Endothelial cell of umbilical vein (primary cell): ENCODE data around the gene LRRK1. TPM values are rescaled to one million over a fixed set of nuclear protein-coding genes. Genes with fewer than 3 reads are reported as not detected.

Experiments used
- BruUV-seq: library from RNA; stranded (reverse); fragments of 400-500 nt; replicated peaks from 2 replicates; lab custom pipeline; 2021; lab: Mats Ljungman, UMichigan
- CTCF ChIA-PET: fragments of 300-600, 350-600 bp; sonication (Branson Sonifier 250); formaldehyde crosslinking; loops from one replicate; lab custom pipeline; 2021; ENCODE audit warnings: antibody characterized with exemption, inconsistent platforms; lab: Charles Lee
- POLR2A ChIA-PET: fragments of 300-600, 350-600 bp; sonication (Branson Sonifier 250); formaldehyde crosslinking; loops from one replicate; lab custom pipeline; 2021; ENCODE audit warnings: antibody characterized with exemption, inconsistent platforms; lab: Charles Lee
- DNase-seq: peaks from one replicate; pipeline ENCODE4 v3.0.0-alpha.2; 2011; ENCODE audit warnings: low read depth, low spot score
- FAIRE-seq: peaks from 2 replicates; lab custom pipeline; 2011; peaks lifted over from hg19 to GRCh38; lab: Jason Lieb, UNC
- H2AFZ ChIP-seq: 2 replicates; pipeline ENCODE4 v1.6.0; 2012; ENCODE audit warnings: low read depth, low read length, control low read depth, inconsistent platforms
- H3K27ac ChIP-seq: 2 replicates; pipeline ENCODE4 v1.5.1; 2011; ENCODE audit warnings: low read depth, mild to moderate bottlenecking, control low read depth, low read length, moderate library complexity; ENCODE audit not compliant: insufficient read depth
- H3K27me3 ChIP-seq, 2 experiments: 2 replicates each; pipeline versions ENCODE4 v1.6.0 to v1.6.1; 2011; ENCODE audit warnings: low read length in 2 of 2, mixed read lengths in 1 of 2; ENCODE audit not compliant: control insufficient read depth in 2 of 2, insufficient read depth in 2 of 2
- H3K36me3 ChIP-seq, 2 experiments: 2 replicates in 1 of 2; 3 replicates in 1 of 2; pipeline ENCODE4 v1.5.1; 2011; ENCODE audit warnings: low read length in 2 of 2, mild to moderate bottlenecking in 1 of 2, moderate library complexity in 1 of 2; ENCODE audit not compliant: control insufficient read depth in 2 of 2, insufficient read depth in 2 of 2; ENCODE audit errors: extremely low read depth in 1 of 2
- H3K4me1 ChIP-seq: 3 replicates; pipeline ENCODE4 v1.5.1; 2011; ENCODE audit warnings: mild to moderate bottlenecking, low read length; ENCODE audit not compliant: control insufficient read depth, insufficient read depth; ENCODE audit errors: extremely low read depth
- H3K4me2 ChIP-seq: 2 replicates; pipeline ENCODE4 v1.6.1; 2011; ENCODE audit warnings: low read length, control low read depth, mixed read lengths; ENCODE audit not compliant: insufficient read depth
- H3K4me3 ChIP-seq, 3 experiments: fragments of 200-600 bp in 1 of 3; sonication (generic), shearing (Covaris generic) in 1 of 3; replicated peaks in 1 of 3; 2 replicates each; pipeline ENCODE4 v1.5.1; 2011 to 2016; ENCODE audit warnings: control low read depth in 3 of 3, low read length in 3 of 3, mild to moderate bottlenecking in 2 of 3, inconsistent platforms in 1 of 3, low read depth in 1 of 3, moderate library complexity in 1 of 3; ENCODE audit not compliant: insufficient read depth in 1 of 3
- H3K79me2 ChIP-seq: 2 replicates; pipeline ENCODE4 v1.6.0; 2012; ENCODE audit warnings: low read length, inconsistent platforms; ENCODE audit not compliant: control insufficient read depth, insufficient read depth
- H3K9ac ChIP-seq: replicated peaks from 2 replicates; pipeline ENCODE3; 2011; ENCODE audit warnings: low read length, control low read depth; ENCODE audit not compliant: insufficient read depth; ENCODE audit errors: extremely low read depth
- H3K9me1 ChIP-seq: replicated peaks from 3 replicates; pipeline ENCODE4 v1.6.0; 2011; ENCODE audit warnings: mild to moderate bottlenecking, low read length; ENCODE audit not compliant: control insufficient read depth, insufficient read depth; ENCODE audit errors: extremely low read depth
- H3K9me3 ChIP-seq: replicated peaks from 2 replicates; pipeline ENCODE4 v1.5.1; 2012; ENCODE audit warnings: low read length, inconsistent platforms; ENCODE audit not compliant: control insufficient read depth, insufficient read depth
- H4K20me1 ChIP-seq: replicated peaks from 2 replicates; pipeline ENCODE3; 2011; ENCODE audit warnings: mild to moderate bottlenecking, low read length; ENCODE audit not compliant: control insufficient read depth, insufficient read depth; ENCODE audit errors: extremely low read depth
- CTCF ChIP-seq, 2 donors: IDR thresholded peaks; 1 replicate in 1 of 2; 2 replicates in 1 of 2; pipeline ENCODE4 v1.5.1; 2011; ENCODE audit warnings: low read length in 2 of 2, mild to moderate bottlenecking in 2 of 2, moderate library complexity in 2 of 2, control low read depth in 1 of 2, inconsistent platforms in 1 of 2, low read depth in 1 of 2; ENCODE audit not compliant: insufficient read depth in 1 of 2; ENCODE audit errors: extremely low read depth in 1 of 2
- EZH2 ChIP-seq: IDR thresholded peaks from 2 replicates; pipeline ENCODE4 v1.6.1; 2012; ENCODE audit warnings: borderline replicate concordance, low read depth, mild to moderate bottlenecking, moderate library complexity, low read length, inconsistent platforms; ENCODE audit not compliant: severe bottlenecking
- FOS ChIP-seq: IDR thresholded peaks from 2 replicates; pipeline ENCODE4 v1.6.1; 2011; ENCODE audit warnings: mild to moderate bottlenecking, low read length, moderate library complexity, borderline replicate concordance; ENCODE audit not compliant: insufficient read depth
- GATA2 ChIP-seq: IDR thresholded peaks from 2 replicates; pipeline ENCODE4 v1.7.0; 2011; ENCODE audit warnings: low read depth, mild to moderate bottlenecking, moderate library complexity, mixed read lengths, low read length; ENCODE audit not compliant: insufficient read length, insufficient read depth
- JUN ChIP-seq: IDR thresholded peaks from 2 replicates; pipeline ENCODE4 v1.6.1; 2011; ENCODE audit warnings: borderline replicate concordance, low read depth; ENCODE audit not compliant: insufficient read length, insufficient read depth
- MAX ChIP-seq: IDR thresholded peaks from 2 replicates; pipeline ENCODE4 v1.6.1; 2011; ENCODE audit not compliant: insufficient read depth, insufficient read length
- MYC ChIP-seq: IDR thresholded peaks from one replicate; pipeline ENCODE4 v1.6.1; 2011; ENCODE audit warnings: mild to moderate bottlenecking, low read depth, low read length
- POLR2AphosphoS5 ChIP-seq: IDR thresholded peaks from 2 replicates; pipeline ENCODE4 v1.6.1; 2012; ENCODE audit warnings: low read depth, mild to moderate bottlenecking, control low read depth, low read length, moderate library complexity; ENCODE audit not compliant: insufficient read depth
- dilution Hi-C: fragments of 300-500 bp; cut with MboI; formaldehyde crosslinking; loops from one replicate; pipeline ENCODE4 v1.15.0; 2019; ENCODE audit warnings: low sequenced_read_pairs; ENCODE audit not compliant: extremely low pct_ligation_motif_present
- intact Hi-C: fragments of 100-400 bp; cut with micrococcal nuclease; formaldehyde crosslinking; loops from one replicate; pipeline ENCODE4 v1.10.0; 2022
- polyA plus RNA-seq, 4 experiments: library from polyadenylated mRNA; depleted of rRNA in 3 of 4; stranded (reverse) in 3 of 4; unstranded in 1 of 4; fragments of >200 nt; gene quantifications; 2 replicates each; pipeline versions ENCODE4 v1.2.1 to v1.2.3, GENCODE V29; 2011 to 2012; ENCODE audit warnings: missing spikeins in 1 of 4
- total RNA-seq: library from RNA; stranded (reverse); gene quantifications from 2 replicates; pipeline ENCODE4 v1.2.3, GENCODE V29; 2021

LRRK1 gene
- total and polyA plus RNA-seq, 2 donors (not counting 3 experiments of a cell fraction or from before 2014, with no cell fraction given), result 11.0 to 22.1 TPM

GRCh38 chr15:101112336-101113113 is 193.4 kb downstream of the LRRK1 start:
- POLR2A ChIA-PET, result interaction anchor here (0.5 kb wide), 1 partner anchor 10 kb away, joined by 3 read pairs; no protein-coding TSS in a partner anchor
- dilution Hi-C loops (no loop called here), intact Hi-C loops (no loop called here)
- FAIRE-seq, result no peak
- no peaks in the 10 kb centered on the region for H3K36me3 ChIP-seq
- no peak overlapping the region for H3K9ac ChIP-seq
- no peaks in the 10 kb centered on the region for H3K79me2 ChIP-seq
- DNase-seq, result no peak
- CTCF ChIA-PET, result interaction anchor here (1.6 to 1.7 kb wide), 2 partner anchors 11 to 12 kb away, joined by 4 to 5 read pairs; no protein-coding TSS in a partner anchor
- H3K9me3 ChIP-seq, result no peaks in the 10 kb centered on the region
- H3K27ac ChIP-seq, result no peak overlapping the region
- no peak overlapping the region for H2AFZ ChIP-seq
- TF ChIP-seq FOS, result no peak
- TF ChIP-seq JUN, result no peak
- TF ChIP-seq POLR2AphosphoS5, result no peak
- TF ChIP-seq CTCF (IDR thresholded peaks at IDR 0.05; ENCODE audit: extremely low read depth in 1 of 2, insufficient read depth in 1 of 2, low read depth in 1 of 2, low read length in 2 of 2), result no peak
- TF ChIP-seq EZH2, result no peak
- no peak for TF ChIP-seq MAX
- no peak for TF ChIP-seq MYC
- TF ChIP-seq GATA2, result no peak
- no peaks in the 10 kb centered on the region for H3K4me1 ChIP-seq
- no peaks in the 10 kb centered on the region for H4K20me1 ChIP-seq
- H3K4me3 ChIP-seq, result no peak overlapping the region
- no TSS peak for BruUV-seq
- no peaks in the 10 kb centered on the region for H3K9me1 ChIP-seq
- no peaks in the 10 kb centered on the region for H3K27me3 ChIP-seq
- H3K4me2 ChIP-seq, result no peak overlapping the region
